RWPE2 (cell line): ENCODE data around the gene NACA2.
"Not testable (repeated sequence)": the region's sequence is repeated elsewhere in the genome, so short reads cannot be mapped to it uniquely, and the experiment has no call there.

Source experiments
- ATAC-seq: fragments of 200-7000 bp; cut with Tn5 transposase; 3 replicates; pipeline ENCODE4 v1.9.1; 2021; ENCODE audit warnings: low read depth
- DNase-seq: peaks from one replicate; pipeline ENCODE4 v3.0.0-alpha.2; 2020; ENCODE audit warnings: low spot score
- H3K27ac ChIP-seq: fragments of 450-650 bp; 2 replicates; pipeline ENCODE4 v1.5.1; 2017; ENCODE audit warnings: mild to moderate bottlenecking; ENCODE audit not compliant: poor library complexity, severe bottlenecking
- H3K27me3 ChIP-seq: fragments of 250-450 bp; sonication (Bioruptor Pico); 2 replicates; pipeline ENCODE4 v1.5.1; 2021; ENCODE audit warnings: mild to moderate bottlenecking, moderate library complexity; ENCODE audit not compliant: insufficient read depth, poor library complexity, severe bottlenecking
- H3K36me3 ChIP-seq: fragments of 250-450 bp; sonication (Bioruptor Pico); 2 replicates; pipeline ENCODE4 v1.5.1; 2020; ENCODE audit warnings: low read depth, mild to moderate bottlenecking, moderate library complexity
- H3K4me1 ChIP-seq: fragments of 250-450 bp; sonication (Bioruptor Pico); 2 replicates; pipeline ENCODE4 v1.5.1; 2021; ENCODE audit warnings: mild to moderate bottlenecking, moderate library complexity; ENCODE audit not compliant: insufficient read depth, poor library complexity, severe bottlenecking
- H3K4me3 ChIP-seq: fragments of 250-450 bp; sonication (Bioruptor Pico); 2 replicates; pipeline ENCODE4 v1.5.1; 2021; ENCODE audit warnings: mild to moderate bottlenecking, moderate library complexity; ENCODE audit not compliant: severe bottlenecking
- H3K9me3 ChIP-seq: fragments of 250-450 bp; sonication (Bioruptor Pico); 2 replicates; pipeline ENCODE4 v1.5.1; 2021; ENCODE audit warnings: mild to moderate bottlenecking, moderate library complexity; ENCODE audit not compliant: severe bottlenecking
- CTCF ChIP-seq: fragments of 450-650 bp; IDR thresholded peaks from one replicate; pipeline ENCODE4 v1.5.1; 2017; ENCODE audit warnings: mild to moderate bottlenecking, moderate library complexity; ENCODE audit not compliant: poor library complexity, severe bottlenecking

The NACA2 gene

GRCh38 chr17:61555127-61555566, 35.9 kb downstream of the NACA2 start:
- Histone ChIP-seq H3K4me1 (peaks cover 3% of the 10 kb centered on the region), H3K27ac (no peak overlapping the region), H3K27me3 (peaks cover 4% of the 10 kb centered on the region), H3K4me3 (no peak overlapping the region), H3K9me3 (no peaks in the 10 kb centered on the region), H3K36me3 (no peaks in the 10 kb centered on the region)
- TF ChIP-seq CTCF = no peak
- DNase-seq (no peak), ATAC-seq (no peak)

GRCh38 chr17:61554209-61554608, 36.8 kb downstream of the NACA2 start:
- no peak overlapping the region for H3K27ac ChIP-seq

GRCh38 chr17:61552560-61552959, 38.5 kb downstream of the NACA2 start:
- H3K4me3 ChIP-seq, ATAC-seq: not testable (repeated sequence)

More at GRCh38 chr17:61554209-61554608, 36.8 kb downstream of the NACA2 start:
- DNase-seq = no peak
- Histone ChIP-seq H3K9me3 (no peaks in the 10 kb centered on the region), H3K27me3 (peaks cover 7% of the 10 kb centered on the region), H3K36me3 (no peaks in the 10 kb centered on the region), H3K4me1 (peaks cover 3% of the 10 kb centered on the region), H3K4me3 (no peak overlapping the region)
- TF ChIP-seq CTCF = no peak
- ATAC-seq = no peak

GRCh38 chr17:61551255-61551742, 39.7 kb downstream of the NACA2 start:
- Histone ChIP-seq H3K36me3 (no peaks in the 10 kb centered on the region), H3K27me3 (peaks cover 20% of the 10 kb centered on the region), H3K27ac (no peak overlapping the region), H3K9me3 (no peaks in the 10 kb centered on the region), H3K4me1 (peaks cover 1% of the 10 kb centered on the region), H3K4me3 (no peak overlapping the region)
- 0 out of 3 replicates have a peak, but pooled peaks have one; percentile 44 for ATAC-seq
- no peak for DNase-seq
- peak; percentile 84 for TF ChIP-seq CTCF

More at GRCh38 chr17:61552560-61552959, 38.5 kb downstream of the NACA2 start:
- H3K27ac ChIP-seq, H3K36me3 ChIP-seq, H3K4me1 ChIP-seq, DNase-seq, H3K9me3 ChIP-seq: not testable (repeated sequence)
- H3K27me3 ChIP-seq = peaks cover 14% of the 10 kb centered on the region

GRCh38 chr17:61547113-61547512, 43.9 kb downstream of the NACA2 start:
- H3K27ac ChIP-seq = no peak overlapping the region
- DNase-seq = no peak
- no peak for TF ChIP-seq CTCF
- no peak overlapping the region for H3K4me3 ChIP-seq
- H3K9me3 ChIP-seq = no peaks in the 10 kb centered on the region
- H3K4me1 ChIP-seq = no peaks in the 10 kb centered on the region
- peaks cover 16% of the 10 kb centered on the region for H3K27me3 ChIP-seq
- H3K36me3 ChIP-seq = no peaks in the 10 kb centered on the region
- ATAC-seq = no peak
